Omental fat pad (tissue), 4 donors: ENCODE measurements around the gene VILL. TPM values are rescaled to one million over a fixed set of nuclear protein-coding genes. Genes with fewer than 3 reads are reported as not detected.

ENCODE experiments used
- ATAC-seq: fragments of 150-250 bp; one replicate; pipeline ENCODE4 v1.9.1; 2016; ENCODE audit warnings: mild to moderate bottlenecking, moderate library complexity; ENCODE audit not compliant: low FRiP score
- DNase-seq: peaks from one replicate; pipeline ENCODE4 v3.0.0-alpha.2; 2019; ENCODE audit warnings: low spot score
- total RNA-seq, 4 donors: library from RNA; depleted of rRNA; stranded (reverse); fragments of >200 nt; gene quantifications; one replicate each; pipeline ENCODE4 v1.1.0, GENCODE V29; 2016
- TF ChIP-seq, protein P1 (sequence below), 3 donors: fragments of 450-650 bp; IDR thresholded peaks; one replicate each; pipeline ENCODE4 v1.5.1; 2016 to 2017; ENCODE audit warnings: antibody characterized with exemption in 3 of 3, mild to moderate bottlenecking in 3 of 3, moderate library complexity in 2 of 3

The VILL gene
- total RNA-seq, 4 donors from 2014 or later: 4.4 to 15.0 (median 5.6) TPM

DNA sequence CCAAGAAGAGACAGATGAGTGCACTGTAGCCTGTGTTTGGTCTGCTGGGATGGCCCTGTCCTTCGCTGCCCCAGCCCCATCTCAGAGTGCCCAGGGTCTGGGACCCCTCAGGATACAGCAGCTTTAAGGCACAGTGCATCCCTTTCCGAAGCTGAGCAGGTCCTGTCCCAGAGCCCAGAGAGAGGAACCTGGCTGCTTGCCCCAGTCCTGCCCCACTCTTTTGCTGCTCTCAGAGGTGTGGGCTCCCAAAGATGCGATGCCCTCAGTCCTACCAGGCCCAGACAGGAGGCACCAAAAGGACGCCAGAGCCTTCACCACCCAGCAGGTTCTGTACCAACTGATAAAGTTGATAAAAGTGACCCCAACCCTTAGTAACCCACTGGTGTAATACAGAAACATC, 30.6 kb downstream of the VILL start:
- TF ChIP-seq, protein P1, sequence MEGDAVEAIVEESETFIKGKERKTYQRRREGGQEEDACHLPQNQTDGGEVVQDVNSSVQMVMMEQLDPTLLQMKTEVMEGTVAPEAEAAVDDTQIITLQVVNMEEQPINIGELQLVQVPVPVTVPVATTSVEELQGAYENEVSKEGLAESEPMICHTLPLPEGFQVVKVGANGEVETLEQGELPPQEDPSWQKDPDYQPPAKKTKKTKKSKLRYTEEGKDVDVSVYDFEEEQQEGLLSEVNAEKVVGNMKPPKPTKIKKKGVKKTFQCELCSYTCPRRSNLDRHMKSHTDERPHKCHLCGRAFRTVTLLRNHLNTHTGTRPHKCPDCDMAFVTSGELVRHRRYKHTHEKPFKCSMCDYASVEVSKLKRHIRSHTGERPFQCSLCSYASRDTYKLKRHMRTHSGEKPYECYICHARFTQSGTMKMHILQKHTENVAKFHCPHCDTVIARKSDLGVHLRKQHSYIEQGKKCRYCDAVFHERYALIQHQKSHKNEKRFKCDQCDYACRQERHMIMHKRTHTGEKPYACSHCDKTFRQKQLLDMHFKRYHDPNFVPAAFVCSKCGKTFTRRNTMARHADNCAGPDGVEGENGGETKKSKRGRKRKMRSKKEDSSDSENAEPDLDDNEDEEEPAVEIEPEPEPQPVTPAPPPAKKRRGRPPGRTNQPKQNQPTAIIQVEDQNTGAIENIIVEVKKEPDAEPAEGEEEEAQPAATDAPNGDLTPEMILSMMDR (IDR thresholded peaks at IDR 0.05): no peak
- ATAC-seq (no peak), DNase-seq (no peak)

DNA sequence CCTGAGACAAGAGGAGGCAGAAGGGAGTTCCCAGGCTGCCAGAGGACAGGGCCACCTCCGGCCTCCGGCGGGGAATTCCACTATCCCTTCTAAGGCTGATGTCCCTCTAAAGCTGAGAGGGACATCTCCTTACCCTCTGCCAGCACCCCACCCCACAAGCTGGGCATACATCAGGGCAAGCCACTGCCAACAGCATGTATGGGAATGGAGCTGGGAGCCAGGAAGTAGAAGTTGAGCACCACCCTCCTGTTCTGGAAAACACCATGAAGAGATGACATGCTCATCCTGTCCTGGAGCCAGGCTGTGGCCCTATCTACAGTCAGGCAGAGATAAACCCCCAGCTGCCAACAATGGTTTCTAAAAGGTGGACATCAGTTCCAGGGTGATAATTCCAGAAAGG, 31.7 kb downstream of the VILL start:
- DNase-seq (no peak), ATAC-seq (no peak)
- TF ChIP-seq, protein P1 (IDR thresholded peaks at IDR 0.05): no peak

DNA sequence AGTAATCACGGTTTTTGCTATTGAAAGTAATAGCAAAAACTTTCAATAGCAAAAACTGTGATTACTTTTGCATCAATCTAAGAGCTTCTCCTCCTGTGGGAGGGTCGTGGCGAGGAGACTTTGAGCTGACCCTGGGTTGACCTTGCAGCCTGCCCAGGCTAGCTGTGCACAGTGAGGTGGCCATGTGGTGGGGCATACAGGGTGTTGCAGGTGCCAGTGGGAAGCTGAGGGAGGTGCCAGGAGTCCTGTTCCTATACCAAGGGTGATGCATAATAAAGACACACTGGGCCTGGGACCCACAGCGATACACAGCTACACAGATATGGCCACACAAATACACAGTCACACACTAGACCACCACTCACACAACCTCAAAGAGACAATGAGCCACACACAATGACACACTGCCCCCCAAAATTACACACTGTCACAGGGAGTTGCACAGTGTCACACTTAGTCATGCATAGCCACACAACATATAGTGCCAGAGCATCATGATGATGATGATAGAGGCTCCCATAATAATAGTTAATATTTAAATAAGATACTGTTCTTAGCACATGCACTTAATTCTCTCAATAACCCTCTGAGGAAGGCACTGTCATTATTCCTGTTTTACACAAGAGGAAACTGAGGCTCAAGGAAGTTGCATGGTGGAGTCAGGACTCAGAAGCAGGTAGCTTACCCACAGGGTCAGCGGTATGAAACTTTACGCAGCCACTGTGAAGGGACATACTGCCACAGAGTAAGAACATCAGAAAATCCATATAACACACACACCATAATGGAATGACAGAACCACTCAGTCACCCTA, 32.5 kb downstream of the VILL start:
- TF ChIP-seq, protein P1 (IDR thresholded peaks at IDR 0.05): no peak
- DNase-seq: no peak
- ATAC-seq: no peak

DNA sequence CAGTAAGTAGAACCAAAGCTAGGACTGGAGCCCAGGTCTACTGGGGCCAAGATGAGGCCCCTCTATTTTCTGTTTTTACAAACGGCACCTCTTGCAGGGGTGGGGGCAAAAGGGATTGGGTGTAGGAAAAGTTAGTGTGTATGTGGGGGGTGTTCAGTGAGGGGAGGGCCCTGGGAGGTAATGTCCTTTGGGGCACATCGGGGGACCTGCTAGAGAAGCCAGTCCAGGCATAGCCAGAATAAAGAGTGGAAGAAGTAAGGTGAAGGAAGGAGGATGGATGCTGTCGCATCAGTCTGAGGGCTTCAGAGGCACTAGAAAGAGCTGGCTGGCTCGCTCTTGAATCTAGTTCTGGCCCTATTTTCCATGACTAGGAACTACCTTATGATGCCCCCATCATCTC, 36.3 kb downstream of the VILL start:
- TF ChIP-seq, protein P1 (IDR thresholded peaks at IDR 0.05): no peak
- ATAC-seq (no peak), DNase-seq (no peak)

DNA sequence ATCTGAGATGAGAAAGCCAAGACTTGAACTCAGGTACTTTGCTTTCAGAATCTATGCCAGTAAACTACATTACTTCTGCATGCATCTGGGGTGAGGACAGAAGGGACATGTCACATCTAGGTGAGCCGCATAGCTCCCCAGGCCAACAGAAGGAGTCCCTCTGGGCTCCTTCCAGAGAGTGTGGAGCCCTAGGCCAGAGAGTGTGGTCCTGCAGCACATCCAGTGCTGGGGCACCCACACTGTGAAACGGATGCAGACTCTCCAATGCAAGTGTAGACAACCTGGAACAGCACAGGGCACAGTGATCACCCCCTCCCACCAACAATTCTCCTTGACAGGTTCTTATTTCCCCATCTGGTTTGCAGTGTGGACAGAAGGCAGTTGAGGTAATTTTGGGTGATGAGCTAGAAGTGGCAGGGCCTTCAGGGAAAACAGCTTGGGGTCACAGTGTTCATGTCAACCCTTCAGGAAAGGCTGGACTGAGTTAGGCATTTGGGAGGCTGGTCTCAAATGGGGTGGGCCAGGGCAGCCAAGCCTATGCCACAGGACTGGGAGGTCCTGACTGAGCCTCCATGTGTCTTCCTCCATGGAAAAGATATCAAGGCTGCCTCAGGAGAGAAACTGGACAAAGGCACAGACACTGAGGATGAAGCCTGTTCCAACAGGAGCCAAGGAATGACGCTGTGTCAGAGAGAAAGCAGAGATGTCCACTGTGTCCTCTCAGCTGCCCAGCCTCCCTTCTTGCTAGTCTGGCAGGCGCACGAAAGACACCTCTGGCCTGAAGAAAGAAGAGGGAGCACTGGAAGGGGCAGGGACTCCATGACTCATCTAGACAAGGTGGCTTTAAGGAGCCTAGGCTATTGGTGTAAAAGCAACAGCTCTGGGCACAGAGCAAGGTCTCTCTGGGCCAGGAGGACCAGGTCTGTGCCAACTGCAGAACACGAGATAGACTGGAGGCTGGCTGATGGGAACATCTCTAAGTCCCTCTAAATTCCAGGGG, 37.2 kb downstream of the VILL start:
- ATAC-seq: no peak
- TF ChIP-seq, protein P1 (IDR thresholded peaks at IDR 0.05): no peak
- no peak for DNase-seq

DNA sequence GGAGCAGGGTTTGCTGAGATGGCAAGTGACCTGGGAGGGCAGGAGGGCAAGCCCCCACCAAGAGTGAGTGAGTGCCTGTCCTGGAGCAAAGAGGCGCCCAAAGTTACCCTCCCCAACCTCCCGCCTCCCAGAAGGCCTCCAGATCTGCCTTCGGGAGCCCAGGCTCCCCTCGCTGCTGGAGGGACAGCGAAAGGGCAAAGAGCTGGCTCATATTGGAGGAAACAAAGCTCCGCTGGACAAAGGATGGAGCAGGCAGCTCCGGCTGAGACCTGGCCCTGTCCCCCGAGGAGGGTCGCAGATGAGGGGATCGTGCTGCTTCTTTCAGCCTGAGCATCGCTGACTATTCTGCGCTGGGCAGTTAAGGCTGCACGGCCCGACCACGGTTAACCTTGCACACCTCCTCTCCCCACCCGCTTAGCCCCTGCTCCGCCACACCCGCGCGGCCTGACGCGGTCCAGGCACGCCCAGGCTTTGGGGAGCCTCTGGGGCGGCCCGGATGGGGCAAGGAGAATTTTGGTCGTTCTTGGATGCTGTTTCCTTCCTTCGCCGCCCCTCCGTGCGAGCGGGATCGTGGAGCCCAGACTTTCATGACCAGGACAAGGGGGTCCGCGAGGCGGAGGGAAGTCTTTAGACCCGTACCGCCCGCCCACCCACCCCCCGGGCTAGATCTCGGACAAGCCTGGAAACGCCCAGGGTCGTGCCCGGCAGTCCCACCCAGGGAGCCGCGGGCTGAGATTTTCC, 38.2 kb downstream of the VILL start:
- TF ChIP-seq, protein P1 (IDR thresholded peaks at IDR 0.05): no peak
- no peak for DNase-seq
- ATAC-seq: no peak
